ENCODE results near the gene RABEP2.
"Not testable (repeated sequence)": the region's sequence is repeated elsewhere in the genome, so short reads cannot be mapped to it uniquely, and the experiment has no call there.

The RABEP2 gene

GRCh38 chr16:28931801-28932225 is 6.8 kb upstream of the RABEP2 start, which contains the start of gene CD19:
CD19 (plus strand) TSS chr16:28931971; CDS start chr16:28932001, 30 bp downstream.
- DNase-seq: no peak

- no peak for DNase-seq
Observed at GRCh38 chr16:28930652-28931051, 5.6 kb upstream of the RABEP2 start.

- DNase-seq: no peak
Observed at GRCh38 chr16:28930203-28930602, 5.2 kb upstream of the RABEP2 start.

- DNase-seq: no peak
Observed at GRCh38 chr16:28927815-28928214, 2.8 kb upstream of the RABEP2 start.

GRCh38 chr16:28926284-28926683 is 1.2 kb upstream of the RABEP2 start:
- DNase-seq: not testable (repeated sequence)

- peak; percentile 83 for DNase-seq
Observed at GRCh38 chr16:28925386-28926228, 569 bp upstream of the RABEP2 start.

GRCh38 chr16:28924399-28924761 is 658 bp downstream of the RABEP2 start:
- no peak for DNase-seq

GRCh38 chr16:28923652-28924398 is 1.2 kb downstream of the RABEP2 start:
- no peak for DNase-seq

GRCh38 chr16:28923231-28923587 is 1.8 kb downstream of the RABEP2 start:
- no peak for DNase-seq

- no peak for DNase-seq
Observed at GRCh38 chr16:28918698-28919097, 6.3 kb downstream of the RABEP2 start.

GRCh38 chr16:28917095-28917494 is 7.9 kb downstream of the RABEP2 start:
- DNase-seq: no peak

GRCh38 chr16:28915181-28915580 is 9.9 kb downstream of the RABEP2 start:
- no peak for DNase-seq

GRCh38 chr16:28913946-28914724 is 10.9 kb downstream of the RABEP2 start:
- no peak for DNase-seq

- DNase-seq: no peak
Observed at GRCh38 chr16:28912558-28912957, 12.5 kb downstream of the RABEP2 start.

GRCh38 chr16:28910086-28911031 is 14.7 kb downstream of the RABEP2 start:
- DNase-seq: no peak

- no peak for DNase-seq
Observed at GRCh38 chr16:28905800-28906372, 19.2 kb downstream of the RABEP2 start.

GRCh38 chr16:28905229-28905754 is 19.7 kb downstream of the RABEP2 start:
- no peak for DNase-seq

GRCh38 chr16:28904828-28905227 is 20.2 kb downstream of the RABEP2 start:
- no peak for DNase-seq

- no peak for DNase-seq
Observed at GRCh38 chr16:28904363-28904762, 20.7 kb downstream of the RABEP2 start.

- no peak for DNase-seq
Observed at GRCh38 chr16:28903344-28904042, 21.5 kb downstream of the RABEP2 start.

GRCh38 chr16:28902909-28903308 is 22.1 kb downstream of the RABEP2 start:
- no peak for DNase-seq
